SK-N-MC (cell line): ENCODE results near the gene MYL2.

Experiments used
- EZH2 ChIP-seq: fragments of 200-600 bp; sonication (generic); IDR thresholded peaks from one replicate; pipeline ENCODE4 v1.6.1; 2017; ENCODE audit warnings: antibody characterized with exemption
- POLR2AphosphoS5 ChIP-seq: IDR thresholded peaks from 2 replicates; pipeline ENCODE4 v1.6.1; 2012; ENCODE audit warnings: mild to moderate bottlenecking, low read depth, low read length, borderline replicate concordance

DNA sequence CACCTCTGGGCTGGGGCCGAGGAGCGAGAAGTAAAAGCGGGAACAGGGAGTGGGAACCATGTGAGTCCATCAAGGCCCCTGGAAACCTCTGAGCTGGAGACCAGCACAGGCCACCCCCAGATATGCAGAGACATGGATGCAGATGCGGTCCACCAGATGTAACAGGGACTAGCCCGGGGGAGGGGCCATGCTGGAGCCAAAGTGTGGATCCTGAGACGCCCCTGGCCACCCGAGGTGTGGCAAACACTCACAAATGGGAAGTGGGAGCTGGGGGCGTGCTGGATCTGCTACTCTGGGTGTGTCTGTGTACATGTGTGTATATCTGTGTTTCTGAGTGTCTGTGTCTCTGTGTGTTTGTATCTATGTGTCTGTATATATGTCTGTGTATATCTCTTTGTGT is 12.8 kb downstream of the MYL2 start:
- TF ChIP-seq POLR2AphosphoS5 (no peak), EZH2 (no peak)
